Activated CD4-positive, alpha-beta T cell treated with anti-CD3 and anti-CD28 coated beads, Interleukin-2, amount 50 U/mL, for 1 hour (primary cell): Measurements from ENCODE around the gene ZNF516.

Experiments used
- DNase-seq: peaks from one replicate; pipeline ENCODE4 v3.0.0-alpha.2; 2020

The ZNF516 gene

DNA sequence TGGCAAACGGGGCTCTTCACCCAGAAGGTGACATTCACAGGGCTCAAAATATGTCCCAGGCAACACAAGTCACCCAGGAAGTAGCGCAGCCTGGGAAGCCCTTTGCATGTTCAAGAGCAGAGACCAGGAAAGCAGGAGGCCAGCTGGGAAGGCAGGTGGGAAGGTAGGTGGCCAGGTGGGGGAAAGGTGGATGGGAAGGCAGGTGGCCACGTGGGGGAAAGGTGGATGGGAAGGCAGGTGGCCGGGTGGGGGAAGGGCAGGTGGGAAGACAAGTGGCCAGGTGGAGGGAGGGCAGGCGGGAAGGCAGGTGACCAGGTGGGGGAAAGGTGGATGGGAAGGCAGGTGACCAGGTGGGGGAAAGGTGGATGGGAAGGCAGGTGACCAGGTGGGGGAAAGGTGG, 102.7 kb downstream of the ZNF516 start:
- DNase-seq, result no peak

DNA sequence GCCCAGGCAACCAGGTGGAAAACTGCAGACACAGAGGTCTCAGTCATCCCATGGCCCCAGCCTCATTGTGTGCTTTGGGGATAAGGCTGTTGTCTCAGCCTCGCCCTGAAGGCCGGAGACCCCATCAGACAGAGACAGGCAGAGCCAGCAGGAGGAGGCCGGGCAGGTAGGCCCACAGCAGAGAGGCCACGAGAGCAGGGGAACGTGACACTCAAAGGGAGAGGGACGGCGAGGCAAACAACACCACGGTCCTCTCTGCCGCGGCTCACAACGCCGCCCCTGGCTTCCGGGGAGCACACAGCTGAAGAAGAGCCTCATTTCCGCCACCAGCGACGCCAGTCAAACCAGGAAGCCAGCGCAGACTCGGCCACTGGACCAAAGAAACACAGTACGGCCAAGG, 103.3 kb downstream of the ZNF516 start:
- DNase-seq, result no peak

DNA sequence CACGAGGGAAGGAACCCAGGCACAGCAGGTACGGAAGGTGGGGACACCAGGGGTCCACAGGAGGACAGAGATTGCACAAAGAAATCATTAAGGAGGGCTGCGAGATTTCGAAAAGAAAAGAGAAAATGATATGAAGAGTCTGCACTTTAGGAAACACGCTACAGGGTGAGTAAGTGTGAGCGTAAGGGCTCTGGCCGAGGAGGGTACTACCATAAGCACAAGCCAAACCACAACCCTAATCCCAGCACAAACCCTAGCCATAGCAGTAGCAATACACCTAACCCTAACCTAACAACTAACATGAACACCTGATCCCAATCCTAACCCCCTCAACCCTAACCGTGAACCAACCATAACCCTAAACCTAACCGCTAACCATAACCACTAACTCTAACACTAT, 104.0 kb downstream of the ZNF516 start:
- DNase-seq, result no peak

DNA sequence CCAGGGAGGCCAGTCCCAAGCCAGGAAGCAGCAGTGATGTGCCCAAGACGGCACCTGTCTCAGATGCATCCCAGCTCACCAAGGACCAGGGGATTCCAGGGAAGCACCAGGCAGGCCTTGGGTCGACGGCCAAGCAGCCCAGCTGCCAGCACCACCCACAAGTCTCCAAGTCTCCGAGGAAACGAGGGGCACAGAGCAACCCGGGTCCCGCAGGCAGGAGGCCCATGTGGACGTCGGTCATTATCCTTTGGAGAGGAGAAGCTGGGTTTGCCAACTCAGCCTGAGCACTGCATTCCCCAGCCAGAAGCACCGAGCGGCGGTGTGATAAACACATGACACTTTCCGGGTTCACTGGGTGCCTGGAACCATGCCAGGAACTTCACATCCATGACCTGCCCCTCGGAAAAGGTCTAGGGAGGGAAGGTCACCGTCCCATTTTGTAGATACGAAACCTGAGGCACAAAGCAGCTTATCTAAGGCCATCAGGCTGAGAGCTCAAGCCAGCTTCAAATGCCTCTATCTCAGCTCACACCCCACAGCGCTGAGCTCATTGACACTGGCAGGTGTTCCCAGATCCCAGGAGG, 104.5 kb downstream of the ZNF516 start:
- DNase-seq, result no peak

DNA sequence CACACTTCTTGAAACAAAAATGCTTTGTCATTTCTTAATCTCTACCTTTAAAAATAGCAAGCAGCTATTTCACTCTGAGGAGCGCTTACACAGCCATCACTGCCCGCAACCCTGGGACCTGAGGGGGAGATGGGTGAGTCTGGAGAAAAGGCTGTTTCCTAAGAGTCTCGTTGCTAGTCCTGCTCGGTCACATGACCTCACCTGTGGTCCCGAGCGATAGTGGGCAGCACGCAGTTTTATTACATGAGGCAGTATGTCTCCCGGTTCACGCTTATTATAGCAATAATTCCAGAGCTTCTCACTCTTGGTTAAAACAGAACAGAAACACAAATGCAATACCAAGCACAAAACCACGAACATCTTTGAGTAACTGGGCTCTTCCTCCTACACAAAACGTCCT, 105.3 kb downstream of the ZNF516 start:
- DNase-seq, result no peak

DNA sequence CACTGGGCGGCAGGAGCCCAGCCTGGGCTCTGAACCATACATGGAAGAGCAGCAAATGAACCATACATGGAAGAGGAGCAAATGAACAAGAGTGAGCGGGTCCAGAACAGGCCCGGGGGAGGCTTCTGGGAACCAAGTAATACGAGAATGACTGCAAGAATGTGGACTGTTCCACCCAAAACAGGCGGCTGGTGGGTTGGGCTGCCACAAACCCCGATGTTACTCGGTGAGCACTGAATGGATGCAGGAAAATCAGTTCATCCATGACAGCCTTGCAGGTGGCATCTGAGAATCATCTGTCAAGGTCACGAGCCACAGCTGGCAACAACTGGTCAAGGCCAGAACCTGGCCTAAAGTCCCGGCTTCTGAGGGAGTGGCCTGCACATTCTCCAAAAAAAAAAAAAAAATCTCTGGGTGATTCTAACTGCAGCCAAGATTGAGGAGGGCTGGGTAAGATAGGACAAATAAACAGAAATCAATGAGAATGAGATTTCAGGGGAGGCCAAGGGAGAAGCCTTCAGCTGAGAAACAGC, 106.1 kb downstream of the ZNF516 start:
- no peak for DNase-seq

DNA sequence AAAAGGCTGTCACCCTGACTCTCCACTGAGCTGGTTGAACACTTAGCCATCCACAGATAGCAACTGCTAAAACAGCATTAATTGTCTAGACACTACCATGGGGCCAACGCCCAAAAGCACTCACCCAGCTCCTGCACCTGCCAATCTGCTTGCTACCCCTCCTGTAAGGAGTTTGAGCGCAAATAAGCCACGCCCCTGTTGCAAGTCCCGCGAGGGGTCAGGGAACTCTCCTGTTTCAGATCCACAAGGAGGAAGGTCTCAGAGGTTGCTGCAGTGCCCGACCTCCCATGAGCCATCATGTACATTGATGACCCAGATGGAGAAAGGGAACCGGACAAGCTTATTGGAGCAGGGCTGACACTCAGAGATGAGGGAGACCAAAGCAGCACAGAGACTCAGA, 106.8 kb downstream of the ZNF516 start:
- DNase-seq, result no peak

DNA sequence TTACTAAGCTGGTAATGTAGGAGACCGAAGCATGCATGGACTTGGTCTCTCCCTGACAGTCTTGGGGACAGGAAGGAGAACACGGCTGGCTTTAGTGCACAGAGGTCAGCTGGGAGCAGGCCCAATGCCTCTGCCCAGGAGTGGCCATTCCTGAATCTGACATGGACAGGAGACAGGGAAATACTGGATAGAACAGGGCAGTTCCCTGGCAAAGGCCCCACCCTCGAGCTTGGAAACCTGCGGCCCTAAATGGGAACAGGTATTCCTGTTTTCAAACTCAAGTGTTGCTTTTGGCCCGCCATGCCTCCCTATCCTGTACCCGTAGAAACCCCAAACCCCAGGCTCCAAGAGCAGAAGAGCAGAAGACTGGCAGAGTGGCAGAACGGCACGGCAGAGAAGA, 107.4 kb downstream of the ZNF516 start:
- DNase-seq, result no peak

DNA sequence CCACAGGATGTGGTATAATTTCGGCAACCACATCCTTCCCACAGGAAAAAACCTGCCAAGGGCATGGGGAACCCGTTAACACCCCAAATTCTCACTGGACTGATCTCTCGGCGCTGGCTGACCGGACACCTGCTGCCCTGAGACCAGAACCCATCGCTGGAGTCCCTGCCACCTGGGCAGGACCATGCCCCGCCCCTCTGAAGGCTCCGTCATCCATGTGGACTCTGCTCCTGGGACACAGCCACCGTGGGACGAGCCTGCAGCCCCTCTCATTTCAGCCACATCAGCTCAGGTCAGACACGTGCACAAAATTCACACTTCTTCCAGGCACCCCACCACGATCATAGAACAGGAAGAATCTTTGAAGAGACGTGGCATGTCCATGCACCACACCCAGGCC, 108.2 kb downstream of the ZNF516 start:
- no peak for DNase-seq

DNA sequence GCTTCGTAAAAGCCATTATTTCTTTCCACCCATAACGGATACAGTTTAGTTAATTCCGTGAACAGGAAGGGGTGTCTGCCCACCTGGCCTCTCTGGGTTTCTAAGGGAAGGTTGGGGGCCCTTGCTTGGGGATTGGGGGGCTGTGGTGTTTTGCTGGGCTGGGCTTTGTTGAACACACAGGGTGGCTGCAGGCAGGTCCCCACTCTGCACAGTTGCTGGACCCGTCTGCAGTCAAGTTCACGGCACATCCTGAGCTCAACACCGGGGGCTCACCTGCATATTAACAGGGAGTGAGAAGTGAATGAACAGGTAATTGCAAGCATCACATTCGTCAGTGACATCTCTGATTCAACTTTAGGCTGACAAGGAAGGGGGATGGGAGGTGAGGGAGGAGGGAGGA, 109.0 kb downstream of the ZNF516 start:
- no peak for DNase-seq

DNA sequence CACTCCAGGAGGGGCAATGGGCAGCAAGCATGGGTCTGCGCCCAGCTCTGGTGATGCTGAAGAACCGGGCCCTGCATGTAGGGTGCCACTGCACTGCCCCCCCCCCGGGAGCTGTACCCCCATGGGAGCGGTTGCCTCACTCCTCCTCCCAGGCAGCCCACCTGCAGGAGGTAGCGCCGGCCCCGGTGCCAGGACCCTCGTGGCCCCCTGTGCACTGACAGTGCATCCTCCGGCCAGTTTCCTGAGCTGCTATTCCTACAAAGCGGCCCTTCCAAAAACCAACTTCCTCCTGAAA, 109.4 kb downstream of the ZNF516 start:
- no peak for DNase-seq

DNA sequence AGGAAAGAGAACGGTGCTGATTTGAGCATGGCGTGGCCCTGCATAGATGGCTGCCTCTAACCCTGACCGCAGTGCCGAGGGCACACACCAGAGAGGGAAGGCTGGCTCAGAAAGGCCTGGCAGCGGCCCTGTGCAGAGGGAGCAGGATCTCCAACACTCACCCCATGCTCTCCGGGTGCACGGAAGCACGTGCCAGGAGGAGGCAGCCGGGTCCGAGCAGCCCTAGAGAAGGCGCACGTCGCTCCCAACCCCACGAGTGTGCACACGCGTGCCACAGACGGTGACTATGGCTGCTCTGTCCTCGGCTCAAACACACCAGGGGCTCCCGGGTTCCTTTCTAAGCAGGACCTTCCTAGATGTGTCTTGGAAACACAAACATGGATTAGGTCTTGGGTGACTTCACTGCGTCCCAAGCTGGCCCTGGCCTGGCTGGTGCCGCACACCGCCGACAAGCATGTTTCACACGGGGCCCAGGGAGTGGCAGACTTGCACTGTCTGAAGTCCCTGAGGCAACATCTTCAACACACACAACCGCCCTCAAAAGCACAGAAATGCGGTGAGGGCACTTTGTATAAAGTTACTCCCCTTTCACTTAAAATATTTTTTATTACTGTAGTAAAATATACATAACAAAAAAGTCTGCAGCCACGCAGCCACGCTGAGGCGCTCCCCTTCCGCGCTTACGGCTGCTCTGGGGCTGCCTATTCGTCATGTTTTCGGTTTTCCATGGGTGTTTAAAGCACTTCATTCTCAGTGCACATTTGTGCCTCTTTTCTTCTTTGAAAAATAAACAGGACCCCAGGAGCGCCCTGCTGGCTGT, 110.0 kb downstream of the ZNF516 start:
- DNase-seq, result no peak

DNA sequence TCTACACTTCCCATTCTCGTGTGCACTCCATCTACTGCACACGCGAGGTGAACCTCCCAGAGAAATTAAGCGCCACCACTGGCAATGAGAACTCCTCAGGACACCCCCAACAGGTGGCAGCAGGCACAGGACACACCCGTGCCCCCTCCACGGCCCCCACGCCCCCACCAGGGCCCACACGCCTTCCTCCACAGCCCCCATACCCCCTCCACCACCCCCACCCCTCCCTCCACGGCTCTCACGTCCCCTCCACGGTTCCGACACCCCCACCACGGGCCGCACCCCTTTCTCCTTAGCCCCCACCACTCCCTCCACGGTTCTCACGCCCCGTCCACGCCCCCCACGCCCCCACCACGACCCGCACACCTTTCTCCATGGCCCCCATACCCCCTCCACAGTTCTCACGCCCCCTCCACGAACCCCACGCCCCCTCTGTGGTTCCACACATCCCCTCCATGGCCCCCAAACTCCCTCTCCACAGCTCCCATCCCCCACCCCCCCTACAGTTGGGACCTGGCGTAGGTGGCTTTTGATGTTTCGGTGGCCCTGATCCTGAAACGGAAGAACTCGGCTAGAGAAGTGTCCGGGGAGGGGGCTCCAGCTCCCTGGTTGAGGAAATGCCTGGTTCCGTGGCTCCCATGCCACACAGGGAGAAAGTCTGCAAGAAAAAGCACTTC, 110.8 kb downstream of the ZNF516 start:
- DNase-seq, result no peak

DNA sequence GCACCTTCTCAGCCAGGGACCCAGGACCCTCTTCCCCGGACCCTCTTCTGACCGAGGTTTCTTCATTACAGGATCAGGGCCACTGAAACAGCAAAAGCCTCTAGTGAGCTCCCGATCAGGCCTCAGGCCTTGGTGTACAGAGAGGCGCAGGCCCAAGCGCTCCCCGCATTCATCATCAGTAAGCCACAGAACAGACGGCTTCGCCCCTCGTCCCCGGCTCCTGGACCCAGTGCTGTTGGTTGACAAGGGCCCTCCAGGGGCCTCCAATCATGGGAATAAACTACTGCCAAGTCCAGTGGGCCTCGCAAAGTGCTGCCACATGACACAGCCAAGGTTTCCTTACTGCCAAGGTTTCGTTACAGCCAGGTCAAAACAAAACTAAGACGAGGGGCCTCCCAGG, 111.4 kb downstream of the ZNF516 start:
- no peak for DNase-seq

DNA sequence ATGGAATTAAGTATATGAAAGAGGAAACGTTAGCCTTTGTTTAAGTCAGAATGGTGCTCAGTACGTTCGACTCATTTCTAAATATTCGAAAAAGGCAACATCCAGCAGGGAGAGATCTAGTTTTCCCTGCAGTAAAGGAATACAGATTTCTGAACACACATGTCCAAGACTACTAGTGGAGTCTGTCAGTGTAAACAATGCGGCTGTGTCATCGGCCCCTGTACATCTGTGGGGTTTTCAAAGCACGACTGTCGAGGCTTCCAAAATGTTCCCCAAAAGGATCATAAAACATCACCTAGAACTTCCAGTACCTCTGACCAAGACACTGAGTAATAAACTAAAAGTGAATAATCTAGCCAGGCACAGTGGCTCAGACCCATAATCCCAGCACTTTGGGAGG, 112.8 kb downstream of the ZNF516 start:
- no peak for DNase-seq

DNA sequence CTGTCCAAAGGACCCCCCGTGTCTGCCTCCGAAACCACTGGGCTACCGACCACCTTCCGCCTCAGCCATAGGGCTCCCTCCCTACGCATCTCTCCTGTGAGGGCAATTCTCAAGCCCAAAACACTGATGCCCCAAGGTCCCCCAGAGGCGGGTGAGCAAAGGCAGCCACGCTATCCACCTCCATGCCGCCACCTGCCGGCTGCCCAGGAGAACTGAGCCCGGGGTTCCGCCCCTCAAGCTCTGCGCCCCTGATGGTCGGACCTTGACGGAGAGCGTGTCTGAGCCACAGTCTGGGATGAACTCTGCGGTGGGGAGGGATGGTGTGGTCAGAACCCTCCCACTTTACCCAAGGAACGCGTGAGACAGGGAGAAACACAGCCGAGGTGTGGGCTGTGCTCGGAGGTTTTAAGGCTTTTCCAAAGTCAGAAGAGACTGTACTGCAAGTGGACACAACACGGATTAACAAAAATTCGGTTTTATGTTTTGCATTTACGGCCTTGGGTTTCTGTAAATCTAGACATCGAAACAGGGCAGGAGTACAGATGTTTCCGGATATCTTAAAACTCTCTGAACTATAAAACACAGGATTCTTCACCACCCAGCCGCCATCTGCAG, 114.1 kb downstream of the ZNF516 start:
- DNase-seq, result no peak

DNA sequence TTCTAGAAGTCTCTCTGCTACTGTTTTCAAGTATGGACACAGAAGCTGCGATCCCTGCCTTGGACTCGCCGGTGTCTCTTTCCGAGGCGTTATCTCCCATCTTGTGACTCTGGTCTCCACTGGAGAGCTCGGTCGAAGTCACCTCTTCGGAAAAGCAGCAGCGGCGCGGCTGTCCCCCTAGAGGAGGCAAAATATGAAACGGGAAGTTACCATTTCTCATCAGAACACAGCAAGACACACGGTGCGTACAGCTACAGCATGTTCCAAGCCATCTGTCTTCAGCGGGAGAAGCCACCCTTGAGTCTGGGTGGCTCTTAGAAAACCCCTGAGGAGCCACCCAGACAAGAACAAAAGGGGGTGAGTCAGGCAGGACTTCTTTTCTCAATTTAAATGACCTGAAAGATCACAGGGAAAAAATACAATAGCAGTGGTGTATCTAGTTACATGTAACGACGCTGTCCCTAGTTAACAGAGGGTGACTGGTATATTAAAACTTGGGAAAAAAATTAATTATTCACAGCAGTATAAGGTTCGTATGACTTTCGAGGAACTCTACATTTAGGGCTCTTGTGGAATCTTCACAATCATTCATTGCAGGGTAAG, 114.8 kb downstream of the ZNF516 start:
- DNase-seq, result no peak

DNA sequence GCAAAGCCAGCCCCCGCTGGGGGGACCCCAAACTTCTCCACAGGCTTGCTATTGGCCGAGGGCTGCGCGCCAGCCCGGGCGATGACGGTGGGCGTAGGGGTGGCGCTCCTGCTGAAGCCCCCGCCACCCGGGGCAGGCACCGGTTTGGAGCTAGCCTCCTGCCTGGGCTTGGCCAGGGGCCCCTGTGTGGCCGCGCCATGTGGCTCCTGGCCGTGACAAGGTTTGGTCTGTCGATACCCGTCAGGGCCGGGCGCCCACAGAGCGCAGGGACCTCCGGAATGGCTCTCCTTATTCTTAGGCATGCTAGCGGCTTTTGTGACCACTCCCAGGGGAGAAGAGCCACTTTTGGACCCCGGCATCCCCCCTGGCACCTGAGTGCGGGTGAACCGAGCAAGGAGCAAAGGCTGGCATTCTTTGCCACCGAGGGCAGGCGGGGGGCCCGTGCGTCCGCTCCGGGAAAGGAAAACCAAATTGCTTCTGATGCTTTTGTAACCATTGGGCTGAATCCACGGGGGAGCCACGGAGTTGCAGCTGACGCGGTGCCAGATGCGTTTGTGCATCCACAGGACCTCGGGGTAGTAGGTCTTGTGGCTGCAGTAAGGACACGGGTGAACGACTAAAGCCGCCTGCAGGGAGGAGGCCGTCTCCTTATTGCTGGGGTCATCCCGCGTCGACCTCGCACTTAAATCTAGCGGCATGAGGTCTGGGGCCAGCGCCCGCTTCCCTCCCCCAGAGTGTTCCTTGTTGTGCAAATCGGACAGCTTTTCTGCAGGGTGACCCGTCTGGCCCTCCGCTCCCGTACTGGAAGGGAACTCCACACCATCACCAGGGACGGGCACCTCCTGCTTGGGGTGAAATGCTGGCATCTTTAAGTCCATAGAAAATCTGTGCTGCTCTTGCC, 115.6 kb downstream of the ZNF516 start:
- DNase-seq, result no peak

DNA sequence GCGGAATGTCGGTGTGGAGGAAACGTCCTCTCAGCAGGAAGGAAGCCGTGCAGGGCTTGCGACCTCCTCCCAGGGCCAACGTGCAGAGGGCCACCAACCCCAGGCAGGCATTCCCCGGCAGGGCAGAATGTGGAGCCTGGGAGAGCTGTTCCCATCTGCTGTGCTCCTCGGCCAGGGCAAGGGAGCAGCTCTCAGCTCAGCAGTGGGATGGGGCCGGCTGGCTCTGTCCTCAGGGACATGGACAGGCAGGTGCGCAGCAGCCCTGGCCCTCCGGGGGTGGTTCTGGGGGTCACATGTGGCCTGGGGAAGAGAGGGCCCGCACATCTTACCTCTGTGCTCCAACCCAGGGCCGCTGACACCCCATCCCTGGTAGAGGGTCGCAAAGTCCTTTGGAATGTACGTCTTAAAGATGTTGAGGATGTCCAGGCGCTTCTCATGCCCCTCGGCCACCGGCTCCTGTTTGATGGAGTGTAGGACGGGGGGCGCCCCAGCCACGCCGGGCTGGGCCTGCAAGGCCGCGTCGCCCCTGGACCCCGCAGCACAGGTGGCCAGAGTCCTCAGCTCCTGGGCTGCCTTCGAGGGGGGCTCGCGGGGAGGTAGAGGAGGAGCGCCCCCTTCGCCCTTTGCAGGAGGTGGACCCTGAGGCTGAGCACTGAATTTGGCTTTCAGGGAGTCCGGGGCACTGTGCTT, 116.4 kb downstream of the ZNF516 start:
- DNase-seq, result no peak

DNA sequence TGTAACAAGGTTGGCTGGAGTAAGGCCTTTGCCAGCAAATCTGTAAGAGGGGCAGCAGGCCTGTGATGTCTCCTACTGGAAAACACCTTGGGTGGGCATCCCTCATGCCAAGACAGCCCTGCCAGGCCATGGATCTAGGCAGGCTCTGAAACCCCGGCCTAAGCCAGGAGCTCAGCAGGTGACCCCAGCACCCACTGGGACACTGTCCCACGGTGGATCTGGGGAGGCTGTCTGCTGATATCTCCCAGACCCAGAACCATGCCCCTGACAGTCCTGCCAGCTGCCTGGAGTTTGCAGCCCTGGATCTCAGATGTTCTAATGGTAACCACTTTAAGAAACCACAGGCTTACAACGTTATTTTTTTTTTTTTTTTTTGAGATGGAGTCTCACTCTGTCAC, 117.7 kb downstream of the ZNF516 start:
- no peak for DNase-seq

DNA sequence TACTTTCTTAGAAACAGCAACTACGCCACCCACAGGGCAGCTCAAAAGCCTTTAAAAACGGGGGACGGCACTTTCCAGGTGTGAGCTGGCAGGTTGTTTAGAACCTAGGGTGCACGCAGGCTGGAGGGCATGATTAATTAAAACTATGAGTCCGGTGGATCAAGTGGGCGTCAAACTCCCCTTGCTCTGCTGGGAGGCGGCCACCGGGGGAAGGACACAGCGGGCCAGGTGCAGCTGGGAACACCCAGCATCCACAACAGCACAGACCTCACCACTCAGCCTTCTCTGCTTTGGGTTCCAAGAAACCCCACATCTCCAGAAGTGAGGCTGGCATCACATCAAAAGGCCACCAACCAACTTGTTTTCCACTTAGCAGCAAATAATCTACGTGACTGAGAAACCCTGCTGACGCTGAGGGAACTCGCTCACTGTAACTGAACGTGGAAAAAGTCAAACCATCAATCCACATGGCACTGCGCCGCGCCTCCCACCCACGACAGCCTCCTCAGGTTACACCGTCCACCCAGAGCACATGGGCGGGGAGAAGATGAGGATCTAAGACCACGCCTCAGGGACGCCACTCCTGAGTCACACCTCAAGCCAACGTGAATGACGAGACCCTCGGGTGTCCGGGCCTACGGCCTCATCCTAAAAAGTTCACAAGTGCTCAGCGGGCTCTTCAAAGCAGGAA, 118.2 kb downstream of the ZNF516 start:
- peak; percentile 22 for DNase-seq
